Nephron progenitor cell (in vitro differentiated cells): ENCODE measurements around the gene BAZ1A.
"Not testable (repeated sequence)": the region's sequence is repeated elsewhere in the genome, so short reads cannot be mapped to it uniquely, and the experiment has no call there.

Experiments
- DNase-seq: peaks from one replicate; pipeline ENCODE4 v3.0.0; 2021
- H3K27ac Mint-ChIP-seq: 2 replicates; pipeline ENCODE4 v1.8.0; 2021; ENCODE audit warnings: mild to moderate bottlenecking, moderate library complexity, mixed read lengths
- H3K27me3 Mint-ChIP-seq: 2 replicates; pipeline ENCODE4 v1.8.0; 2021; ENCODE audit warnings: mild to moderate bottlenecking, low read depth, mixed read lengths; ENCODE audit not compliant: poor library complexity
- H3K36me3 Mint-ChIP-seq: 2 replicates; pipeline ENCODE4 v1.8.0; 2021; ENCODE audit warnings: low read depth, mixed read lengths
- H3K4me1 Mint-ChIP-seq: 2 replicates; pipeline ENCODE4 v1.8.0; 2021; ENCODE audit warnings: mixed read lengths
- H3K4me3 Mint-ChIP-seq: 2 replicates; pipeline ENCODE4 v1.8.0; 2021; ENCODE audit warnings: mild to moderate bottlenecking, moderate library complexity, mixed read lengths
- H3K9me3 Mint-ChIP-seq: 2 replicates; pipeline ENCODE4 v1.8.0; 2021; ENCODE audit warnings: mild to moderate bottlenecking, moderate library complexity, mixed read lengths
- CTCF ChIP-seq: fragments of 200-600 bp; sonication (generic); IDR thresholded peaks from 2 replicates; pipeline ENCODE4 v1.5.0; 2021; ENCODE audit warnings: antibody characterized with exemption

The BAZ1A gene

GRCh38 chr14:34824826-34825225 lies 50.3 kb downstream of the BAZ1A start:
- H3K36me3 Mint-ChIP-seq, result peaks cover 77% of the 10 kb centered on the region
- H3K27me3 Mint-ChIP-seq, result peaks cover 3% of the 10 kb centered on the region
- H3K4me1 Mint-ChIP-seq, result peaks cover 5% of the 10 kb centered on the region
- no peak overlapping the region for H3K4me3 Mint-ChIP-seq
- H3K27ac Mint-ChIP-seq, result peak overlapping the region; percentile 46
- no peak for DNase-seq
- peaks cover 8% of the 10 kb centered on the region for H3K9me3 Mint-ChIP-seq
- TF ChIP-seq CTCF, result no peak

- TF ChIP-seq CTCF, result no peak
- Mint-ChIP-seq H3K9me3 (peaks cover 8% of the 10 kb centered on the region), H3K27me3 (peaks cover 3% of the 10 kb centered on the region), H3K36me3 (peaks cover 77% of the 10 kb centered on the region), H3K4me1 (peaks cover 5% of the 10 kb centered on the region), H3K4me3 (no peak overlapping the region), H3K27ac (peak overlapping the region; percentile 46)
- DNase-seq, result no peak
Measured at GRCh38 chr14:34824256-34824655, 50.9 kb downstream of the BAZ1A start.

DNA sequence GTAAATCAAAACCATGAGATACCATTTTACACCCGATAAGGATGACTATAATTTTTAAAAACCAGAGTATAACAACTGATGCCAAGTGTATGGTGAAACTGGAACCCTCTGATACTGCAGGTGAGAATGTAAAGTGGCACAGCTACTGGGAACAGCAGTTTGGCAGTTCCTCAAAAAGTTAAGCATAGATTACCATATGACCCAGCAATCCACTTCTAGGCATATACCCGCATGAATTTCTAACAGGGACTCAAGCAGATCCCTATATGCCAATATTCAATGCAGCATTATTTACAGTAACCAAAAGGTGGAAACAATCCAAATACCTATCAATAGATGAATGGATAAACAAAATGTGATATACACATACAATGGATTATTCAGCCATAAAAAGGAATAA lies 57.4 kb downstream of the BAZ1A start:
- H3K36me3 Mint-ChIP-seq, result peaks cover 51% of the 10 kb centered on the region
- DNase-seq, result no peak
- peaks cover 3% of the 10 kb centered on the region for H3K27me3 Mint-ChIP-seq
- TF ChIP-seq CTCF, result no peak
- H3K27ac Mint-ChIP-seq, result no peak overlapping the region
- no peaks in the 10 kb centered on the region for H3K4me1 Mint-ChIP-seq
- peaks cover 5% of the 10 kb centered on the region for H3K9me3 Mint-ChIP-seq
- no peak overlapping the region for H3K4me3 Mint-ChIP-seq

DNA sequence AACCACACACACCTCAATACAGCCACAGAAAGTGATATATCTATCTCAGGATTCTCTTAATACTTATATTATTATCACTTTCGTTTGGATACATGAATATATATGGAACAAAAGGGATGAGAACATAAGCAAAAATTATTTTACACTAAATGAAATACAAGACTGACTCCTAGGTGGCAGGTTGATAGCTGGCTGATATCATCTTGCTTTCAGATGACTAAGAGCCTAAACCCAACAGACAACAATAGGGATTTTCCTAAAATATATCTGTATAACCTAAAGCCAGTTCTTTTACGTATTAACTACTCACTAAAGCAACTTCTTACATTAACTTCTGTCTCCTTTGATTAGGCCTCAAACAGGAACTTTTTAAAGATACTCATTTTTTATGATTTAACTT lies 65.1 kb downstream of the BAZ1A start:
- DNase-seq, result no peak
- Mint-ChIP-seq H3K27ac (no peak overlapping the region), H3K9me3 (peaks cover 8% of the 10 kb centered on the region), H3K4me1 (no peaks in the 10 kb centered on the region), H3K4me3 (no peak overlapping the region), H3K27me3 (peaks cover under 1% of the 10 kb centered on the region), H3K36me3 (peaks cover 43% of the 10 kb centered on the region)
- TF ChIP-seq CTCF, result no peak

DNA sequence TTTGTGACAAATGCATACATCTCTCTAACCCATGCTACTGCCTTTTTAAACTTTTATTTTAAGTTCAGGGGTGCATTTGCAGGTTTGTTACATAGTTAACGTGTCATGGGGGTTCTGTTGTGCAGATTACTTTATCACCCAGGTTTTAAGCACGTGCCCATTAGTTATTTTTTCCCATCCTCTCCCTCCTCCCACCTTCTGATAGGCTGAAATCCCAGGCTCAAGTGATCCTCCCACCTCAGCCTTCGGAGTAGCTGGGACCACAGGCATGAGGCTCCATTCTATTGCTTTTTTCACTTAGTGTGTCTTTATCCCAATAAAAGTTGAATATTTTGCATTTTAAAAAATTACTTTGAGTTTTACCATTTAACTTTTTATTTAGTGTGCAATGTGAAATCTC lies 68.9 kb downstream of the BAZ1A start:
- no peaks in the 10 kb centered on the region for H3K4me1 Mint-ChIP-seq
- peaks cover 3% of the 10 kb centered on the region for H3K27me3 Mint-ChIP-seq
- no peak for DNase-seq
- no peak for TF ChIP-seq CTCF
- no peak overlapping the region for H3K27ac Mint-ChIP-seq
- peaks cover 75% of the 10 kb centered on the region for H3K36me3 Mint-ChIP-seq
- H3K9me3 Mint-ChIP-seq, result peaks cover 12% of the 10 kb centered on the region
- no peak overlapping the region for H3K4me3 Mint-ChIP-seq

DNA sequence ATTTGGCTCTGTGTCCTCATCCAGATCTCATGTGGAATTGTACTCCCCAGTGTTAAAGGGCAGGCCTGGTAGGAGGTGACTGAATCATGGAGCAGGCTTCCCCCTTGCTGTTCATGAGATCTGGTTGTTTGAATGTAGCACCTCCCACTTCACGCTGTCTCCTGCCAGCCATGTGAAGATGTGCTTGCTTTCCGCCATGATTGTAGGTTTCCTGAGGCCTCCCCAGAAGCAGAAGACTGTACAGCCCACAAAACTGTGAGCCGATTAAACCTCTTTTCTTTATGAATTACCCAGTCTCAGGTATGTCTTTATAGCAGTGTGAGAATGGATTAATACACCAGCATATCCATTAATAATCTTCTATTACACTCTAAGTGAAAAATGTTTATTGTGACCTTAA lies 70.2 kb downstream of the BAZ1A start:
- H3K27ac Mint-ChIP-seq, result no peak overlapping the region
- peaks cover 3% of the 10 kb centered on the region for H3K27me3 Mint-ChIP-seq
- H3K36me3 Mint-ChIP-seq, result peaks cover 86% of the 10 kb centered on the region
- no peak for DNase-seq
- H3K9me3 Mint-ChIP-seq, result peaks cover 12% of the 10 kb centered on the region
- H3K4me3 Mint-ChIP-seq, result no peak overlapping the region
- no peaks in the 10 kb centered on the region for H3K4me1 Mint-ChIP-seq
- no peak for TF ChIP-seq CTCF

DNA sequence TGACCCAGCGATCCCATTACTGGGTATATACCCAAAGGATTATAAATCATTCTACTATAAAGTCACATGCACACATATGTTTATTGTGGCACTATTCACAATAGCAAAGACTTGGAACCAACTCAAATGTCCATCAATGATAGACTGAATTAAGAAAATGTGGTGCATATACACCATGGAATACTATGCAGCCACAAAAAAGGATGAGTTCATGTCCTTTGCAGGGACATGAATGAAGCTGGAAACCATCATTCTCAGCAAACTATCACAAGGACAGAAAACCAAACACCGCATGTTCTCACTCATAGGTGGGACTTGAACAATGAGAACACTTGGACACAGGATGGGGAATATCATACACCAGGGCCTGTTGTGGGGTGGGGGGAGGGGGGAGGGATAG lies 76.3 kb downstream of the BAZ1A start:
- Mint-ChIP-seq H3K9me3 (peaks cover 28% of the 10 kb centered on the region), H3K36me3 (peaks cover 81% of the 10 kb centered on the region)
- not testable (repeated sequence) for H3K27ac Mint-ChIP-seq, H3K27me3 Mint-ChIP-seq, H3K4me1 Mint-ChIP-seq, H3K4me3 Mint-ChIP-seq, DNase-seq
